Ishikawa (cell line): ENCODE data around the gene SERPINB1.

Source experiments
- EP300 ChIP-seq: IDR thresholded peaks from 2 replicates; pipeline ENCODE4 v1.6.1; 2012; ENCODE audit warnings: borderline replicate concordance
- TF ChIP-seq, protein P1 (sequence below): IDR thresholded peaks from 2 replicates; pipeline ENCODE4 v1.6.1; 2012

DNA sequence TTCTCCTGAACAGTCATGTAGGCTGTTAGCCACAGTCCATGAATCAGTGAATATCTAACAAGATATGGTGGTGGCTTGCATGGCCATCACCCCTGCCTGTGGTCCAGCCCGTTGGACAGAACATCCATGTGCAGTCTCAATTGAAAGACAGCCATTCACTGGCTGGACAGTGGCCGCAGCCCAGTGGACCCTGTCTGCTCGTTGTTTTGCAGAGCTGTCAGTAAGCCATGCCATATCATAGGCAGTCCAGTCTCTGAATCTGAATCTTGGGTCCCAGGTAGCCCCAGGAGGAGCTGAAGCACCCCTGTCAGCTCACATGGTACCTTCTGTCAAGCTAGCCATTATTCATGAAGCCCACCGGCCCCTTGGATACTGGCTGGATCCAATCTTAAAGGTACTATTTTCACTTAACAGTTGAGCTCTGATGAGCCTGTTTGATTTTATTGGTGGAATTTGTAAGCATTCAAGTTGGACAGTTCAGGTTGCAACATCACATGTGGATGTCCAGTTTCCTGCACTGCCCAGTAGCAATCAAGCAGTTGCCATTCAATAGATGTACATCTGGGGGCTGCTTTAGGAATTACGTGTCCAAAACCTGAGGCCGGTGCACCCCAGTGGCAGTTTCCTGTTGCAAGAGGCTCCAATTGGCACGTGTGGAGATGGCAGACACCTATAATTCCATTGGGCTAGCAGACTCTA lies 37.8 kb downstream of the SERPINB1 start:
- no peak for TF ChIP-seq EP300
- TF ChIP-seq, protein P1, sequence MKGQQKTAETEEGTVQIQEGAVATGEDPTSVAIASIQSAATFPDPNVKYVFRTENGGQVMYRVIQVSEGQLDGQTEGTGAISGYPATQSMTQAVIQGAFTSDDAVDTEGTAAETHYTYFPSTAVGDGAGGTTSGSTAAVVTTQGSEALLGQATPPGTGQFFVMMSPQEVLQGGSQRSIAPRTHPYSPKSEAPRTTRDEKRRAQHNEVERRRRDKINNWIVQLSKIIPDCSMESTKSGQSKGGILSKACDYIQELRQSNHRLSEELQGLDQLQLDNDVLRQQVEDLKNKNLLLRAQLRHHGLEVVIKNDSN = no peak
